GM12892 (cell line): ENCODE data around the gene ALK.

Source experiments
- POLR2A ChIP-seq: IDR thresholded peaks from 2 replicates; pipeline ENCODE4 v1.6.1; 2011; ENCODE audit warnings: low read depth, low read length, control low read depth
- POLR2AphosphoS5 ChIP-seq: IDR thresholded peaks from 2 replicates; pipeline ENCODE4 v1.6.1; 2011; ENCODE audit warnings: low read depth, low read length, control low read depth
- TAF1 ChIP-seq: IDR thresholded peaks from 2 replicates; pipeline ENCODE4 v1.6.1; 2011; ENCODE audit warnings: low read depth, mild to moderate bottlenecking, control low read depth, low read length, borderline replicate concordance

GRCh38 chr2:29290293-29291047 is 630.9 kb downstream of the ALK start:
- TF ChIP-seq TAF1 (no peak), POLR2A (no peak), POLR2AphosphoS5 (no peak)
